ENCODE results near the gene EPAS1.

EPAS1 gene

DNA sequence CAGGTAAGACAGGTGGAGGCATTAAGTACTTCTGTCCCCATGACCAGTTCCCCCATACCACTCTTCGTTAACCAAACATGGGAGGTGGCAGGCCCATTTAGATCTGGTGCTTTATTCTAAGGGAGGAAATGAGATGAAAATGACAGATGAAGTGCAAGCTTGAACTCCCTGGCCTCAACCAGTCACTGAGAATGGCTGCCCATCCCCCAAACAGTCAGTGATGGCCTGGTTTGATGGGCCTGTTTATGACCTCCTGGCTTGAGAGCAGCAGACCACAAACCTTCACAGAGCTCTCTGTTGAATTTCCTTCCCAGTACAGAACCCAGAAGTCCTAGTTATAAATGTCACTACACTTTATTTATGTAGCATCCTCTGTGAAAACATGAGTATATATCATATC, 31.1 kb downstream of the EPAS1 start:
- TF ChIP-seq, protein P1, sequence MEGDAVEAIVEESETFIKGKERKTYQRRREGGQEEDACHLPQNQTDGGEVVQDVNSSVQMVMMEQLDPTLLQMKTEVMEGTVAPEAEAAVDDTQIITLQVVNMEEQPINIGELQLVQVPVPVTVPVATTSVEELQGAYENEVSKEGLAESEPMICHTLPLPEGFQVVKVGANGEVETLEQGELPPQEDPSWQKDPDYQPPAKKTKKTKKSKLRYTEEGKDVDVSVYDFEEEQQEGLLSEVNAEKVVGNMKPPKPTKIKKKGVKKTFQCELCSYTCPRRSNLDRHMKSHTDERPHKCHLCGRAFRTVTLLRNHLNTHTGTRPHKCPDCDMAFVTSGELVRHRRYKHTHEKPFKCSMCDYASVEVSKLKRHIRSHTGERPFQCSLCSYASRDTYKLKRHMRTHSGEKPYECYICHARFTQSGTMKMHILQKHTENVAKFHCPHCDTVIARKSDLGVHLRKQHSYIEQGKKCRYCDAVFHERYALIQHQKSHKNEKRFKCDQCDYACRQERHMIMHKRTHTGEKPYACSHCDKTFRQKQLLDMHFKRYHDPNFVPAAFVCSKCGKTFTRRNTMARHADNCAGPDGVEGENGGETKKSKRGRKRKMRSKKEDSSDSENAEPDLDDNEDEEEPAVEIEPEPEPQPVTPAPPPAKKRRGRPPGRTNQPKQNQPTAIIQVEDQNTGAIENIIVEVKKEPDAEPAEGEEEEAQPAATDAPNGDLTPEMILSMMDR (IDR thresholded peaks at IDR 0.05; ENCODE audit: borderline replicate concordance, control extremely low read depth, extremely low read depth, insufficient read depth, missing control alignments), result no peak
- DNase-seq (ENCODE audit: low spot score), result no peak
- in situ Hi-C loops (cut with MboI; ENCODE audit: low sequenced_read_pairs, unreplicated experiment), result no loop called here

- DNase-seq (ENCODE audit: low spot score), result no peak
- TF ChIP-seq, protein P1 (IDR thresholded peaks at IDR 0.05; ENCODE audit: borderline replicate concordance, control extremely low read depth, extremely low read depth, insufficient read depth, missing control alignments), result no peak
- in situ Hi-C loops (cut with MboI; ENCODE audit: low sequenced_read_pairs, unreplicated experiment), result no loop called here
These were observed 31.6 kb downstream of the EPAS1 start for GRCh38 chr2:46328829-46329228.

GRCh38 chr2:46329340-46329739, 32.1 kb downstream of the EPAS1 start:
- in situ Hi-C loops (cut with MboI; ENCODE audit: low sequenced_read_pairs, unreplicated experiment), result no loop called here
- TF ChIP-seq, protein P1 (IDR thresholded peaks at IDR 0.05; ENCODE audit: borderline replicate concordance, control extremely low read depth, extremely low read depth, insufficient read depth, missing control alignments), result no peak
- no peak for DNase-seq (ENCODE audit: low spot score)

DNA sequence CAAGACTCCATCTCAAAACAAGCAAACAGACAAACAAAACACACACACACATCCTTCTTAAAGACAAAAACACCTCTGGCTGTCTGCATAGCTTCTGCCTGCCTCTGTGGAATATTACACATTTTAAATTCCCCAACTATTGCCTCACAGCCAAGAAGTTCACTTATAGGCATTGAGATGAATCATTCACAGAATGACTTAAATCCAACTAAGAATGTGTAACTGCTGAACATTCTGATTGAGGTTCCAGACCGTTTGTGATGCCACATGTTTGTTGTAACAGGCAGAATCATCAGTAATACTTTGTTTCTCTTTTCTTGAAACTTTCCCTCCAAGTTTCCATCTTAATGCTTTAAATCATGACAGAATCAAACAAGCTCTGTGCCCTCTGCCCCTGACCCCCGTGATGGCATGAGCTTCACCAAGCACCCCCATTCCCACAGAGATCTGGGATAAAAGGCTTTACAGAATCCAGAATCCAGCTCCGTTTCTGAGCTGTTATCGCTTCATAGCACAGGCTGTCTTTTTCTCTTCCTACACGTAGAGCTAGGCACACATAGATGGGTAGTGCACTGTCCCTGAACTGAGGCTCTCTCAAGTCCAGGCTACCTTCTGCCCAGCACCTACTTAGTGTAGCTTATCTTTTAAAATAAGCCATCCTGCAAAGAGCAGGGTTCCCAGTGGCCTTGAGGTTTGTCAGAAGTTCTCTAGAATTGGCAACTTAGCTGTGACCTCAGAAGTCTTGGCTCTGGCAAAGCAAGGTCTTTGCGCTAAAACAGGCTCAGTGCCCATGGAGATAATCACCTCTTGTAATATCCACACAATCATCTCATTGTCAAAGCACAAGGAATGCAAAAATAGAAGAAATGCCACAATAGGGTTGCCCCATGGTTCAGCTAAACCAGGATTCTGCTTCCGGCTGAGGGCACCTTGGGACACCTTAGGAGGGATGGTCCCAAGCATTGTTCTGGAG, 32.9 kb downstream of the EPAS1 start:
- in situ Hi-C loops (cut with MboI; ENCODE audit: low sequenced_read_pairs, unreplicated experiment), result no loop called here

GRCh38 chr2:46331109-46331766, 34.0 kb downstream of the EPAS1 start:
- TF ChIP-seq, protein P1 (IDR thresholded peaks at IDR 0.05; ENCODE audit: borderline replicate concordance, control extremely low read depth, extremely low read depth, insufficient read depth, missing control alignments), result no peak
- DNase-seq (ENCODE audit: low spot score), result no peak
- in situ Hi-C loops (cut with MboI; ENCODE audit: low sequenced_read_pairs, unreplicated experiment), result no loop called here

More for the DNA sequence above, 32.9 kb downstream of the EPAS1 start:
- TF ChIP-seq, protein P1 (IDR thresholded peaks at IDR 0.05; ENCODE audit: borderline replicate concordance, control extremely low read depth, extremely low read depth, insufficient read depth, missing control alignments), result no peak
- no peak for DNase-seq (ENCODE audit: low spot score)

DNA sequence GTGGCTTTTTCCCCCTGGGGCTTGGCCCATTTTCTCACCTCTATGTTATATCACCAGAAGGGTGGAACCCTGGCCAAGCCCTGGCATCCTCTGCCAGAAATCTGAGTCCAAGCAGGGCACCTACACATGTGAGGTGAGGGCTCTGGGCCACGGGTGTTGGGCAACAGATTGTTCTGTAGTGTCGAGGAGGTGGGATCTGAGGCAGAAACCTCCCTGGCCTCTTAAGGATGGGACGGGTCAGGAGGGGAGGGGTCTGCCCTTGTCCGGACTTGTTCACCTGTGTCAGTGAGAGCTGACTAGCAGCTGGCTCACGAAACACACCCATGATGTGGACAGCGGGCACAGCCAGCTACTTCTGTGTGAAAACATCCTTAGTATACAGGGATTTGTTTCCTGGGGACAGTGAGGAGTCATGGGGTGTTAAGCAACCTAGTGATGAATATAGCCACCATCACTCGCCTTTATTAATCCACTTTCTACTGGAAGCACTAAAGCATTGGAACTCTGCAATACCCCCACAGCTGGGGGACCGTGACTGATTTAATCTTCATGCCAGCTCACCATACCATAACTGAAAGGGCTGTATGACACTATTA, 35.6 kb downstream of the EPAS1 start:
- TF ChIP-seq, protein P1 (IDR thresholded peaks at IDR 0.05; ENCODE audit: borderline replicate concordance, control extremely low read depth, extremely low read depth, insufficient read depth, missing control alignments), result no peak
- in situ Hi-C loops (cut with MboI; ENCODE audit: low sequenced_read_pairs, unreplicated experiment), result no loop called here
- DNase-seq (ENCODE audit: low spot score), result no peak

Data from GM13976 (cell line).